ENCODE data around the gene TNFRSF18. TPM values are rescaled to one million over a fixed set of nuclear protein-coding genes. Genes with fewer than 3 reads are reported as not detected.

The TNFRSF18 gene
- total RNA-seq, 1 donor = 4.3 TPM

DNA sequence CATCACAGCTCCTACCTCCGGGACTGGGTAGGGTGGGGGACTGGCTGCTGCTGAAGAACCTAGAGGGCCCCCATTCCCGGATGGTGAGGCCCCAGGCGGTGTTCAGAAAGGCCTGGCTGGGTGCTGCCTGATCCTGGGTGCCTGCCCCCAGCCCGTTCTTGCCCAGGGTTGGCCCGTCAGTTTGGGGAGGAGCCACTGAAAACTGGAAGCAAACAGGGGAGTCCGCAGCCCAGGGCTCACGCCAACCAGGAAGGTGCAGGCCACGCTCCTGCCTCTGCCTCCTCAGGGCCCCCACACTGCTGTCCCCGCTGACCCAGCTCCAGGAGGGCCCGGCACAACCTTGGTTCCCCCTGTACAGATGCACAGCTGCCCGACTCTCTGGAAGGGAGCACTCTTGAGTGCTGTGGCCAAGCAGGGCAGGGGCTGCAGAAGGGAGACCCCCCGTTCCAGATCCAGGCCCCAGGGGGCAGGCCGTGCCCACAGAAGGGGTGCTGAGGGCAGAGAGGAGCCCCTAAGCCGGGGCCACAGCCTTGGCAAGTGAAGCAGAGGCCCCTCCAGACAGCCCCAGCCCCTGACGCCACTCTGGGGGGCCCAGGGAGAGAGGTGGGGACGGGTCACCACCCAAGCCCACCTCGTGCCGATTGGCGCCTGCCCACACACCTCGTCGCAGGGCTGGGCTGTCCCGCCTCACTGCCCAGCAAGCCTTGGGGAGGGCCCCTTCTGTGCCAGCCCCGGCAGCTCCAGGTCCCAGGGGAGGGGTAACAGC, 34.6 kb upstream of the TNFRSF18 start:
- no peak for DNase-seq (ENCODE audit: low read depth in 2 of 3, low spot score in 2 of 3)

DNA sequence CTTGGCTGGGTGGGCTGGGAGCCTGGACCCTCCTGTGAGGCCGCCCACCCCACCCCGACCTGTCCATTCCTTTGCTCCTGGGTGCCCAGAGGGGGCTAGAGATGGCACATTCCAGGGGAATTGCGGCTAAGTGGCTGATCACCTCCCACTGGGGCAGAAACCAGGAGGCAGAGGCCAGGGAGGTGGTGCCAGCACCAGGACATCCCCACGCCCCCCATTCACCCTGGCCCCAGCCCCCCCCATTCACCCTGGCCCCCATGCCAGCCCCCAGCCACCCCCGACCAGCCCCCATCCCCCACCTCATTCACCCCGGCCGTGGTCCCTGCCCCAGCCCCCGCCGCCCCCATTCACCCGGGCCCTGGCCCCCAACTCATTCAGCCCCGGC, 33.9 kb upstream of the TNFRSF18 start:
- DNase-seq (ENCODE audit: low read depth in 2 of 3, low spot score in 2 of 3) = no peak

DNA sequence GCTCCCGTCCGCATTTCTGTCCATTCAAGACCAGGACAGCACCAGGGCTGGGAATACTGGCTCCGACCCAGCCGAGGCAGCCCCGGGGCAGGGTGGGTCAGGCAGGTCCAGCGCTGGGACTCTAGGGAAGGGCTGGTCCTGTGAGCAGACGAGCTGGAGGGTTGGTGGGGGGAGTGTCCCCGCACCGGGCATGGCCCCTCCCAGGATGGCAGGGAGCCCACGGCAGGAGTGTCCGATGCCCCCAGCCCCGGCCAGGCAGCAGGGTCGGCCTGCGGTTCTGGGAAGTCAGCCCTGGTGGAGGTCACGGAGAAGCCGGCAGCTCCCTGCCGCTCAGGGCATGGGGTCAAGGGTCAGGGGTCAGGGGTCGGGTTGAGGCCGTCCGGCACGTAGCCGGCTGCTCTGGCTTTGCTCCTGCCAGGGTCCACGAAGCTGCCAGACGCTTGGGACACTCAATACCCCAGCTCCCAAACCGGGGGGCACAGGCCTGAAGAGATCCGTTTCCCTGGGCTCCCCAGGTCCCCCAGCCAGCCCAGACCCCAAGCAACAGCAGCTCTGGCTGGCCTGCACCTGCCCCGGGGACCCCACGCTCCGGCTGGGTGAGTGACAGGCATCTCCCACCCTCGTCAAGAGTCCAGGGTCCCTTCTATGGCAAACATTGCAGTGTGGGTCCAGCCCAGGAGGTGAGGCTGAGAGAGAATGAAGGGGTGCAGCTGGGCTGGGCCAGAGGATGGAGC, 33.4 kb upstream of the TNFRSF18 start:
- DNase-seq (ENCODE audit: low read depth in 2 of 3, low spot score in 2 of 3) = no peak

DNA sequence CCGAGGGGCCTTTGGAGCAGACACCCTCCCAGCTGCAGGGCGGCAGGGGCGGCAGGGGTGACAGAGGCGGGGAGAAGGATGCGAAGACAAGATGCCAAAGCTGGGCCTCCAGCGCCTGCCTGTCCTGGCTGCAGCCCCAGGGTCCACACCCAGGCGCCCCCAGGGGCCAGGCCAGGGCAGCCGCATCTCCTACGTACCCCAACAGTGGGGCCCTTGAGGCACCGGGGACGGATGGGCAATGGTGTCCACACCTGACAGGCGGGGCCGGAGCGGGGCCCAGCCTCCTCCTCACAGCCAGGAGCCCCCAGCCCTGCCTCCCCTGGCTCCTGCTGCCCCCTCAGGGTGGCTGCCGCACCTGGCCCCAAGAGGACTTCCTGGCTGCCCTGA, 32.8 kb upstream of the TNFRSF18 start:
- DNase-seq (ENCODE audit: low read depth in 2 of 3, low spot score in 2 of 3) = no peak

DNA sequence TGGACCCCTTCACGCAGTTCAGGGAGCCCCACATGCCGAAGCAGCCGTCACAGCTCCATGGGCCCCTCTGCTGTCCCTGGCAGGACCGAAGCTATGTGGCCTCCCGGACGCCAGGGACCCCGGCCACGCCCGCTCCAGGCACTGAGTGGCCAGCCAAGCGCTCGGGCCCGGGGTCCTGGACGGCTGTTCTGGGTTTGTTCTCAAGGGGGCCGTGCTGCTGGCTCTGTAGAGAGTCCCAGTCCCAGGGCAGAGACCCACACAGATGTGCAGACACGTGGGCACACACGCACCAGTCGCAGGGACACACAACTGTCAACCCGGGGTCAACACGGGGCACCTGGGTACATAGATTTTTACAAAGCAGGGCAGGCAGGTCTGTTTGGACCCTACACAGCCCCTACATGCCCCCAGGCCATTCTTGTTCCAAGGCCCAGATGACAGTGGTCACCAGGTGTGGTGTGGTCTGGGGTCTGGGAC, 32.3 kb upstream of the TNFRSF18 start:
- no peak for DNase-seq (ENCODE audit: low read depth in 2 of 3, low spot score in 2 of 3)

DNA sequence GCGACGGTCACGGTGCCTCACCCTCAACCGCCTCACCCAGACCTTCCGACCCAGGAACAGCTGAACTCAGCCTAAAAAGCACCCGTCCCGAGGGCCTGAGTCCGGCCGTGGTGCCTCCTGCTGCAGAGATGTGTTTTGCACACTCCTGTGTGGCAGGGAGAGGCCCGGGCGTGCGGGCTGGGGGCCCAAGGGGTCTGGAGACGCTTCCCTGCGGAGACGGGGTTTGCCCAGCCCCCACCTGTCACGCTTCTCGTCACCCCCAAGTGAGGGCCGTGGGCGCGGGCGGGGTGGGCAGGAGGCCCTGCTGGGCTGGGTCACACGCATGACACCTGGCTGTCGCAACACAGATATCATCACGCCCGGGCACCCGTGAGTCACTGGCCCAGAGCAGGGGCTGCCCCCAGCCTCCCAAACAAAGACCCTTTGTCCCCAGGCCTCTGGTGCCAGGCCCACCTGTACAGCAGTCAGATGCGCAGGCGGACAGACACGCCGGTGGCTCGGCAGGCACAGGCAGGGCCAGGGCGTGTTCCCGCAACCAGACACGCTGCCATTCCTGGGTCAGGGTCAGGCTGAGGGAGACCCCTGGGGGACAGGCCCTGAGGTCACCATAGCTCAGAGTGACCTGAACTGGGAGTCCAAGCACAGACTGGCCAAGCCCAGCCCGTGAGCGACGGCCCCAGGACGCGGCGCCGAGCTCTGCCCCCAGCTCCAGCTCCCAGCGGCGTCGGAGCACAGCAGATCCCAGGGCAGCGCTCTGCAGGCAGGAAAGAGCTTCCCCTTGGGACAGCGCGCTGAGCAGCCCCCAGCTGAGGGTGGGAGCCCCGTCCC, 31.7 kb upstream of the TNFRSF18 start:
- no peak for DNase-seq (ENCODE audit: low read depth in 2 of 3, low spot score in 2 of 3)

DNA sequence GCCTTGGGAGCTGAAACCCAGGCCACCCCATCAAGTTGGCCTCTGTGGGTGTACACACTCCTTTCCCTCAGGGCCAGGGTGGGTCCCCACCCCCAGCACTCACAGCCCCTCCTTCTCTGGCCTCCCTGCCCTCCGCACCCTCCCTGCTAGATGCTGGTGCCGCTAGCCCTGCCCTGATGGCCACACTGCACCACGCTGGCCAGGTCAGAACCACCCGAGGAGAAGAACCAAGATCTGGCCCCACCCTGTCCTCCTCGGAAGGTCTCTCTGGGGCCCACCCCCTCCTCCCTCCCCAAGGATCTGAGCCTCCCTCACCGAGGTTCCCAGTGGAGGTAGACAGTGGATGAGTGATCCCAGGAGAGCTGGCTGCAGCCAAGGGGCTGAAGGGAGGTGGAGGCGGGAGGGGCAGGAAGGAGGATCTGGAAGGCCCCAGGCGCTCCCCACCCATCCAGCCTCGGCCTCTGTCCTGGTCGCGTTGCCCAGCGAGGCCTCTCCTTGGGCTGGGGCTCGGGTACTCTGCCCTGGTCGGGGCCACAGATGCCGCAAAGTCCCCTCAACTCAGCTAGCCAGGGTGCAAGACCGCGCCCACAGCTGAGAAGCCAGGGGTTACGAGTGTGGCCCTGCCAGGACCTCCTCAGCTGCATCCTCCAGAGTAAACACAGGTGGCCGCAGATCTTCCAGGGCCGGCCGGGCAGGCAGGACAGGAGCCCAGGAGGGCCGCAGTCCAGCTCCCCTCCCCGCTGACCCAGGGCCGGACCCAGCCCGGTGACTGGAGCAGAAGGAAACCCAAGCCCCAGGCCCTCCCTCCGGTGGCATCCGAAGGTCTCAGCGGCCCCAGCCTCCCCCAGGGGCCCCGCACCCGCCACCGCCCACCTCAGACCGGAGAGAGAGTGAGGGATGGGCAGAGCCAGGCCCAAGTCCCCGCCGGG, 30.8 kb upstream of the TNFRSF18 start:
- no peak for DNase-seq (ENCODE audit: low read depth in 2 of 3, low spot score in 2 of 3)

DNA sequence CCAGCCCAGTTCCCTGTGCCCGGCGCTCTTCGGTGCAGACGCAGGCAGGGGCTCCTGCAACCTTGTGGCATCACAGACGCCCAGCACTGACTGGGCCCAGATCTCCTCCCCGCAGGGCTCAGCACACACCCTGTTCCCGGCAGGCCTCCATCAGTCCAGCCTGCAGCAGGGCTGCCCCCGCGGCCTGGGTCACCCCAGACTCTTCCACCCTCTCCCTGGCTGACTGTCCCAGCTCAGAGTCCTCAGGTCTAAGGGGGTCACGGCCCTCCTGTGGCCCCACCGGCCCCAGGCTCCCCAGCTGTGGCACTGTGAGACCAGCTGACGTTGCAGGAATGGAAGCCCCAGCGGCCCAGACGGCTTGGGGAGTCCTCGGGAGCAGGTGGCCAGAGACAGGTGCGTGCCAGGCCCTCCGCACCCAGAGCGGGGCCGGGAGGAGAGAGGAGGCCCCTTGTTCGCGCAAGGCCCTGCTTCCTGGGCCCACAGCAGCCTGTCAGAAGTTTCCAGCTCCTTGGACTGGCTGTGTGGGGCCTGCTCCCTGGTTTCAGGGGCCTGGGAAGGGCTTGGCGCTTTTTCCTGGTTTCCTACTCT, 29.9 kb upstream of the TNFRSF18 start:
- no peak for DNase-seq (ENCODE audit: low read depth in 2 of 3, low spot score in 2 of 3)

DNA sequence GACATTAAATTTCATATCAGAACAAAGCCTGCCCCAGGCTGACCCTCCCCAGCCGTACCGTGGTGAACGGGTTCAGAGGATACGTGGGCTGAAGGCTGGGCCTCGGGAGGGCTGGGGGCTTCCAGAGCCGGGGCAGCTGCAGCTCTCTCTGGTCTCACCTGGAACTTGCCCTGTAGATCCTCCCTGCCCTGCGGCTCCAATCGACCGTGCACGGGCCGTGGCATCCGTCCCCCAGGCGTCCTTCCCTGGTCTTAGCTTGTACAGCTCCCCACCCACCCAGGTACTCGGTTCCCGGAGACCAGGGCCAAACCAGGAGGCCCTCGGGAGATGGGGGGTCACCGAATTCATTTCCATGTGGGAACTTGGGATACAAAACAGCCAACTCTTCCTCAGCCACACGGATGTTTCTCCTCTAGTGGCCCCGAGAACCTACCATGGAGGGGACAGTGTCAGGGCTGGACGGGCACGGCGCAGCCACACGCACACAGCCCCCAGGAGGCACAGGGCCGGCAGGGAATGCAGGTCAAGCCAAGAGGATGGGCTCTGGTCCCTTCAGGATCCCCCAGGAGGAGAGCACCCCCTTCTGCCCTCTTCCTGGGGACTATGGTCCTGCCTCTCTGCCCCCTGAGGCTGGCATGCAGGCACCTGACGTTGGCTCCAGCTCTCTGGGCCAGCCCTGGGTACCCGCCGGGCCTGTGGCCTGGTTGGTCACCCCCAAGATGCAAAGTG, 28.8 kb upstream of the TNFRSF18 start:
- DNase-seq (ENCODE audit: low read depth in 2 of 3, low spot score in 2 of 3) = no peak

DNA sequence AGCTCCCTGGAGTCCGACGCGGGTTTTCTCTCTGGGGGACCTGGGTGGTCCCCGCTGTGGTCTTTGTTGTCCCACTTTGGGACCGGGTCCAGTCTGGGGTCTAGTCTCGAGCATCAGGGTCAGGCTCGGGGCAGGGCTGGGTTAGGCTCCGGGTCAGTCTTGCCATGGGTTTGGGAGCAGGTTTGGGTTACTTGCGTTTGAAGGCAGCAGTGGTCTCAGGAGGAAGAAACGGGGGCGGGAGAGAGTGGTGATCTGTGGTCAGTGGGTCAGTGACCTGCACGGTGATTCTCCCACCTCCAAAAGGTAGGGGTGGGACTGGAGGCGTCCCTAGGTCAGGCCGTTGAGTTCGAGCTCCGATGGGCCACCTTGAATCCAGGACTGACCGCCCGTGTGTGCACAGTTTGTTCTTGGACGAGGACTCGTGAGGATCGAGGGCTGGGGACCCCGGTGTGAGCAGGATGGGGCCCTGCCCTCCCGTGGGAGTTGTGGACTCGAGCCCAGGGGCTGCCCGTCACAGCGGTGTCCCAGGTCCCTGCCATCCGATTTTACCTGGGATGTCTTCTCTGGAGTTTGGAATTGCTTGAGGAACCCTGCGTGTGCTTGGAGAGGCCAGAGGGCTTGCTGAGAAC, 27.9 kb upstream of the TNFRSF18 start:
- DNase-seq (ENCODE audit: low read depth in 2 of 3, low spot score in 2 of 3) = no peak

DNA sequence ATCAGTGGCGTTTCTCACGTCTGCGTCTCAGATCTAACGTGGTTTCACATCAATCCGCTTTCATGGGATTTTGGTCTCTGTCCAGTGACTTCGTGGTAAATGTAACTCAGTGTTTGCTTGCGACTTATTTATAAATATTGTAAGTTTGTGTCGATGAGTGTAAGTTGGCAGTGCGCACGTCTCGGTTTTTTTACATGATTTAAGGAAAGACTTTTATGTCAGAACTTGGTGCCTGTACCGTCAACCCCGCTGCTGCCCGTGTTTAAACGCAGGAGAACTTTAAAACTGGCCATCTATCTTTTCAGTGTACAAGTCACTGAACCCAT, 27.1 kb upstream of the TNFRSF18 start:
- no peak for DNase-seq (ENCODE audit: low read depth in 2 of 3, low spot score in 2 of 3)

DNA sequence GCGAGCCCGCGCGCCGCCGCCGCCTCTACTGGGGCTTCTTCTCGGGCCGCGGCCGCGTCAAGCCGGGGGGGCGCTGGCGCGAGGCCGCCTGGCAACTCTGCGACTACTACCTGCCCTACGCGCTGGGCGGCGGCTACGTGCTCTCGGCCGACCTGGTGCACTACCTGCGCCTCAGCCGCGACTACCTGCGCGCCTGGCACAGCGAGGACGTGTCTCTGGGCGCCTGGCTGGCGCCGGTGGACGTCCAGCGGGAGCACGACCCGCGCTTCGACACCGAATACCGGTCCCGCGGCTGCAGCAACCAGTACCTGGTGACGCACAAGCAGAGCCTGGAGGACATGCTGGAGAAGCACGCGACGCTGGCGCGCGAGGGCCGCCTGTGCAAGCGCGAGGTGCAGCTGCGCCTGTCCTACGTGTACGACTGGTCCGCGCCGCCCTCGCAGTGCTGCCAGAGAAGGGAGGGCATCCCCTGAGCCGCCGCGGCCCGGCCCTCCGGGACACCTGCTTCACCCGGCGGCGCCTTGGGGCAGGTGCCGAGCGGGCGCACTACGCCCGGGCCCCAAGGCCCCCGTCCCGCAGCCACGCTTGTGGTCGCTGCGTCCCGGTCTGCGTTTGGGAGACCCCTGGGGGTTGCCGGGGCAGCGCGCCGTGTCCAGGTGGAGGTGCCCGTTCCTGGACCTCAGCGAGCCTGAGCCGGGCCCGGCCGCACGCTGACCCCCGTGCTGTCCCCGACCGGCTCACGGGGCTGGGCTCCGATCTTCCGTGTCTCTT, 26.6 kb upstream of the TNFRSF18 start:
- no peak for DNase-seq (ENCODE audit: low read depth in 2 of 3, low spot score in 2 of 3)

DNA sequence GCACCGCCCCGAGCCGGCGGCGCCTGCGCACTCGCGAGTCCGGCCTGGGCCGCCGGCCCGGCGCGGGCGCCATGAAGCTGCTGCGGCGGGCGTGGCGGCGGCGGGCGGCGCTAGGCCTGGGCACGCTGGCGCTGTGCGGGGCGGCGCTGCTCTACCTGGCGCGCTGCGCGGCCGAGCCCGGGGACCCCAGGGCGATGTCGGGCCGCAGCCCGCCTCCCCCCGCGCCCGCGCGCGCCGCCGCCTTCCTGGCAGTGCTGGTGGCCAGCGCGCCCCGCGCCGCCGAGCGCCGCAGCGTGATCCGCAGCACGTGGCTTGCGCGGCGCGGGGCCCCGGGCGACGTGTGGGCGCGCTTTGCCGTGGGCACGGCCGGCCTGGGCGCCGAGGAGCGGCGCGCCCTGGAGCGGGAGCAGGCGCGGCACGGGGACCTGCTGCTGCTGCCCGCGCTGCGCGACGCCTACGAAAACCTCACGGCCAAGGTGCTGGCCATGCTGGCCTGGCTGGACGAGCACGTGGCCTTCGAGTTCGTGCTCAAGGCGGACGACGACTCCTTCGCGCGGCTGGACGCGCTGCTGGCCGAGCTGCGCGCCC, 25.9 kb upstream of the TNFRSF18 start, which contains the start of gene B3GALT6:
Gene B3GALT6 (plus strand): TSS at position 30 of the 588 bp plus-strand sequence. CDS start 42 bp downstream, at position 72.
- no peak for DNase-seq (ENCODE audit: low read depth in 2 of 3, low spot score in 2 of 3)

DNA sequence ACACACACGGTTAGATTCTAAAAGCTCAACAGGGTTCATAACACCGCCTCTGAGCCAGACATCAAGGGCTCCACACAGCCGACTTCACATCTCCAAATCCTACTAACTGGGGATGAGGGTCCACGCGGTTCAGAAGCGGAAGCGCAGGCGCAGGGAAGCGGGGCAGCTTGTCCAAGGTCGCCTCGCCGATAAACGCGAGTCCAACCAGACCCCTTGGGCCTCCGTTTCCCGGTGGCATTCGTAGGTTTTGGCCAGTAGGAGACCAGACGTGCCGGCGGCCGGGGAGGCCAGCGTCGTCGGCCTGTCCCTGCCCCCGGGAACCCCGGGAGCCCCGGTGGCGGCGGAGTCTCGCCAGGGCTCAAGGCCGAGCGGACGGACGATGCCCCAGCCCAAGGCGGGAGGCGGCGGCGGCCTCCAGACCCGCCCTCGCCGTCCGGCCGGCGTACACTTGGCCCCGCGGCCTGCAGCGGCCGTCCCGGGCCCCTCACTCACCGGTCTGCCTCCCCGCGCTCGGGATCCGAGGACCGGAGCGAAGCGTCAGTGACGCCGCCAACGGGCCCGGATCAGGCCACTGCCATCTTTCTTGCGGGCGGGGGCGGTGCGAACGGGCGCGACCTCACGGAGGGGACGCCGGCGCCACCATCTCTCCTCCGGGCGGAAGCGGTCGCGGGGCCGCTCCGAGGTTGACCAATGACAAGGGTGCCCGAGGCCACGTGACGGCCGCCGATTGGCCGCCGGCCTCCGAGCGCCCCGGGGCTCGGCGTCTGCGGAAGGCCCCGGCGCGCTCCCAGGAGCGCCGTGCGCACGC, 25.2 kb upstream of the TNFRSF18 start, which contains the start of gene SDF4:
Gene SDF4 (minus strand): TSS at position 602 of the 808 bp plus-strand sequence. CDS start 3,229 bp downstream, outside the sequence.
- peak; percentile 95 to 97 (median 97) for DNase-seq (ENCODE audit: low read depth in 2 of 3, low spot score in 2 of 3)

DNA sequence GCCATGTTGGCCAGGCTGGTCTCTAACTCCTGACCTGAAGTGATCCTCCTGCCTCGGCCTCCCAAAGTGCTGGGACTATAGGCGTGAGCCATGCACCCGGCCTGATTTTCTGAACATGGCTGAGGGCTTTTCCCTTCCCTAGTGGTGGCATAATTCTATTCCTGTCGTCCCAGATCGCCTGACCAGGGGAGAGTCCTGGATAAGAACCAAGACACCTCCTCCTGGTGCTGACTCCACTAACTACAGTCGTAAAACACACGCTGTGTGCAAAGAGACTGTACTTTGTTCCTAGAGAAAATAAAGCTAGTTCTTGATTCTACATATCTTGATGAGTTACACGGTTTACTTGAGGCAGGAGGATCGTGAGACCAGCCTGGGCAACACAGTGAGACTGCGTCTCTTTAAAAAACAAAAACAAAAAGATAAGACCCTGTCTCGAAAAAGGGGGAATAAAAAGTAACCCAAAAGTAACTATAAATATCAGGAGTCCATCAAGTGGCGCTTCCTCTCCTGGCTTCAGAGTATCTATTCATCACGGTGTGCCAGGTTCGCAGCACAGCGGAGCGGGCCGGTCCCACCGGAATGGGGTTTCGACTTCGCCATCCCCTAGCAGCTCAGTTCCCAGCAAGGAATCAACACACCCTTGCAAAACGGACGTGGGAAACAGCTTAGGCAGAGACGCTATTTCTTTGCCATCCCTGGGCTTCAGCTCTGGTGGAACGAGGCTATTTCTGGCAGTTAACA, 24.4 kb upstream of the TNFRSF18 start:
- DNase-seq (ENCODE audit: low read depth in 2 of 3, low spot score in 2 of 3) = no peak

DNA sequence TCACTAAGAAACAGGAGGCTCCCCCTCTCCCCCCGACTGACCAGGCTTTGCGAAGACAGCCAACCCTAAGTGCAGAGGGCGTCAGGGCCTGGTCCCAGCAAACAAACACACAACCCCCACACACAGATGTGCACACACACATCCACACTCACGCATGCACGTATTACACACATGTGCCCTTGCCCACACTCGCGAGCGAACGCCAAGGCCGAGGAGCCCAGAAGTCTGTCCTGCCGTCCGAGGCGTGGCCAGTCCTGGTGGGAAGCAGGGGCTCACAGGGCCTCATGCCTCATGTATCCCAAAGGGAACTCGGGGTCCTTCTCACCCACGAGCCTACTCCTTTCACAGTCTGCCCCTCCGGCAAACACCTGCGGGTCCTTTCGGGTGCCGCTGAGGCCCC, 23.4 kb upstream of the TNFRSF18 start:
- DNase-seq (ENCODE audit: low read depth in 2 of 3, low spot score in 2 of 3) = no peak

Data from hematopoietic multipotent progenitor cell (in vitro differentiated cells).